ENCODE measurements around the gene TSPY1.
"Not testable (repeated sequence)": the region's sequence is repeated elsewhere in the genome, so short reads cannot be mapped to it uniquely, and the experiment has no call there.

TSPY1 gene

DNA sequence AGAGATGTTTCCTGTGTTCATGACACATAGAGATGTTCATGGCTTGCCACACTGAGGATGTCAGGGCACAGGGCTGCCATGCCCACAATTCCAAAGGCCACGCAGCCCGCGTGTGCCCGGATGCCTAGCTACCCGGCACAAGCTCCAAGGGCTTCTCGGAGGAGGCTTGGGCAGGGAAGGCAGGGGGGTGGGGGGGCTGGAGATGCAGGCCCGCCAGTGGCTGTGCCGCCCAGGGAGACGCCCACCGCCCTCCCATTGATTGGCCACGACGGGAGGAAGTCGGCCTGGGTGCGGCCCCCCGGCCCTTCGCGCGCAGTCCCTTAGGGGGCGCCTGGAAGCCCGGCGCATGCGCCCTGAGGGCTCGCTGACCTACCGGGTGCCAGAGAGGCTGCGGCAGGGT lies at the start of gene TSPY1:
Gene TSPY1, plus strand, starts transcription at position 301 of the 400 bp plus-strand sequence. Its CDS starts 46 bp downstream, at position 347.
- DNase-seq (ENCODE audit: low read depth in 2 of 2, low spot score in 1 of 2), result not testable (repeated sequence)

DNA sequence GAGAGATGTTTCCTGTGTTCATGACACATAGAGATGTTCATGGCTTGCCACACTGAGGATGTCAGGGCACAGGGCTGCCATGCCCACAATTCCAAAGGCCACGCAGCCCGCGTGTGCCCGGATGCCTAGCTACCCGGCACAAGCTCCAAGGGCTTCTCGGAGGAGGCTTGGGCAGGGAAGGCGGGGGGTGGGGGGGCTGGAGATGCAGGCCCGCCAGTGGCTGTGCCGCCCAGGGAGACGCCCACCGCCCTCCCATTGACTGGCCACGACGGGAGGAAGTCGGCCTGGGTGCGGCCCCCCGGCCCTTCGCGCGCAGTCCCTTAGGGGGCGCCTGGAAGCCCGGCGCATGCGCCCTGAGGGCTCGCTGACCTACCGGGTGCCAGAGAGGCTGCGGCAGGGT lies 20.2 kb downstream of the TSPY1 start, which contains the start of gene TSPY9:
Gene TSPY9, plus strand, starts transcription at position 301 of the 400 bp plus-strand sequence. Its CDS starts 46 bp downstream, at position 347.
- DNase-seq (ENCODE audit: low read depth in 2 of 2, low spot score in 1 of 2), result not testable (repeated sequence)

GRCh38 chrY:9504396-9504795 lies 37.6 kb downstream of the TSPY1 start:
- not testable (repeated sequence) for DNase-seq (ENCODE audit: low read depth in 2 of 2, low spot score in 1 of 2)

GRCh38 chrY:9516287-9516686 lies 49.5 kb downstream of the TSPY1 start:
- not testable (repeated sequence) for DNase-seq (ENCODE audit: low read depth in 2 of 2, low spot score in 1 of 2)

Measured in stimulated activated CD8-positive, alpha-beta memory T cell treated with anti-CD3 and anti-CD28 coated beads, Interleukin-4, amount 100 ng/mL, for 4 hours (primary cell).